HG02840 (cell line): ENCODE results near the gene CHTF18.
"Not testable (repeated sequence)": the region's sequence is repeated elsewhere in the genome, so short reads cannot be mapped to it uniquely, and the experiment has no call there.

Source experiments
- ATAC-seq: cut with Tn5 transposase; IDR thresholded peaks from one replicate; pipeline ENCODE4 v1.9.1; 2021; ENCODE audit warnings: mild to moderate bottlenecking, moderate library complexity, moderate number of reproducible peaks; ENCODE audit not compliant: unreplicated experiment, low FRiP score

CHTF18 gene

DNA sequence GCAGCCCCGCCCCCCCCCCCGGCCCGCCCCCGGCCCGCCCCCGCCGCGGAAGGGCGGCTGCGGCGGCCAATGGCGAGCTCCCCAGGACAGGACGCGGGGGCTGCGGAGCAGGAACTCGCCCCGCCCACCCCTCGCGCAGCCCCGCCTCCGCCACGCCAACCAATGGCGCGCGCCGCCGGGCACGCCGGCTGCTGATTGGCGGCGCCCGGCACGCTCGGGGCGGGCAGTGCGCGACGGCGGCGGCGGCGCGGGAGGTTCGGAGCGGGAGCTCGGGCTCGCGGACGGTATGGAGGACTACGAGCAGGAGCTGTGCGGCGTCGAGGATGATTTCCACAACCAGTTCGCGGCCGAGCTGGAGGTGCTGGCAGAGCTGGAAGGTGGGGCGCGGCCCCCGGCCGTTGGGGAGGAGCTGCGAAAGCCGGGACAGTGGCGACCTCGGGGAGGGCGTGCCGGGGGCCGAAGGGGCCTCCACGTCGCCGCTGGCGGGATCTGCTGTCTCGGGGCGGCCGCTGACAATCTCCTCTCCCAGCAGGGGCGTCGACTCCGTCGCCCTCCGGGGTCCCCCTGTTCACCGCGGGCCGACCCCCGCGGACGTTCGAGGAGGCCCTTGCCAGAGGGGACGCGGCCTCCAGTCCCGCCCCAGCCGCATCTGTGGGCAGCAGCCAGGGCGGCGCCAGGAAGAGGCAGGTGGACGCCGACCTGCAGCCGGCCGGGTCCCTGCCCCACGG lies at the start of gene CHTF18:
TSS of gene CHTF18 (plus strand) at position 222 of the 728 bp plus-strand sequence. CDS start at position 287, 65 bp downstream.
- peak; percentile 67 for ATAC-seq

GRCh38 chr16:739560-740458 lies 48.6 kb upstream of the CHTF18 start:
- peak; percentile 7 for ATAC-seq

DNA sequence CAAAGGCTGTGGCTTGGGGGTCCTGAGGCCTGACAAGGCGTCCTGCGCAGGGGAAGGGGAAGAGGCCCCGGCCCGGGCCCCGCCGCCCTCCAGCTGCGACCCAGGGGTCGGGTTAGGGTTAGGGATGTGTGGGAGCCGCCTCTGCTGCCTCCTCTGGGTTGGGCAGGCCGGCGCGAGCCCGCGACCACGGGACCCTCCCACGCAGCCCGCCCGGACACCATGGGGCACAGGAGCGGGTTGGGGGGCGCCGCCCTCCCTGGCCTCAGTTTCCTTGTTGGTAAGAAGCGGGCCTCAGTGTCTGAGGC lies 48.0 kb upstream of the CHTF18 start:
- peak; percentile 19 for ATAC-seq

GRCh38 chr16:740764-741505 lies 47.5 kb upstream of the CHTF18 start, which contains the start of gene CIAO3:
TSS of gene CIAO3 (minus strand) at chr16:740997. CDS start at chr16:740985, 12 bp downstream.
- ATAC-seq, result peak; percentile 85

GRCh38 chr16:741986-742629 lies 46.3 kb upstream of the CHTF18 start:
- no peak for ATAC-seq

DNA sequence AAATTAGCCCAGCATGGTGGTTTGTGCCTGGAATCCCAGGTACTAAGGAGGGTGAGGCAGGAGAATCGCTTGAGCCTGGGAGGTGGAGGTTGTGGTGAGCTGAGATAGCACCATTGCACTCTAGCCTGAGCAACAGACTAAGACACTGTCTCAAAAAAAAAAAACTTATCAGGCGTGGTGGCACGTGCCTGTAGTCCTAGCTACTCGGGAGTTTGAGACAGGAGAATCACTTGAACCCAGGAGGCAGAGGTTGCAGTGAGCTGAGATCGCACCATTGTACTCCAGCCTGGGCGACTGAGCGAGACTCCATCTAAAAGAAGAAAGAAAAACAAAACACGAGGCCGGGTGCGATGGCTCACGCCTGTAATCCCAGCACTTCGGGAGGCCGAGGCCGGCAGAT lies 45.5 kb upstream of the CHTF18 start:
- ATAC-seq, result not testable (repeated sequence)

- ATAC-seq, result no peak
Observed at GRCh38 chr16:743794-744500, 44.5 kb upstream of the CHTF18 start.

GRCh38 chr16:745739-746138 lies 42.7 kb upstream of the CHTF18 start:
- ATAC-seq, result no peak

- no peak for ATAC-seq
Observed at GRCh38 chr16:746637-747036, 41.8 kb upstream of the CHTF18 start.

DNA sequence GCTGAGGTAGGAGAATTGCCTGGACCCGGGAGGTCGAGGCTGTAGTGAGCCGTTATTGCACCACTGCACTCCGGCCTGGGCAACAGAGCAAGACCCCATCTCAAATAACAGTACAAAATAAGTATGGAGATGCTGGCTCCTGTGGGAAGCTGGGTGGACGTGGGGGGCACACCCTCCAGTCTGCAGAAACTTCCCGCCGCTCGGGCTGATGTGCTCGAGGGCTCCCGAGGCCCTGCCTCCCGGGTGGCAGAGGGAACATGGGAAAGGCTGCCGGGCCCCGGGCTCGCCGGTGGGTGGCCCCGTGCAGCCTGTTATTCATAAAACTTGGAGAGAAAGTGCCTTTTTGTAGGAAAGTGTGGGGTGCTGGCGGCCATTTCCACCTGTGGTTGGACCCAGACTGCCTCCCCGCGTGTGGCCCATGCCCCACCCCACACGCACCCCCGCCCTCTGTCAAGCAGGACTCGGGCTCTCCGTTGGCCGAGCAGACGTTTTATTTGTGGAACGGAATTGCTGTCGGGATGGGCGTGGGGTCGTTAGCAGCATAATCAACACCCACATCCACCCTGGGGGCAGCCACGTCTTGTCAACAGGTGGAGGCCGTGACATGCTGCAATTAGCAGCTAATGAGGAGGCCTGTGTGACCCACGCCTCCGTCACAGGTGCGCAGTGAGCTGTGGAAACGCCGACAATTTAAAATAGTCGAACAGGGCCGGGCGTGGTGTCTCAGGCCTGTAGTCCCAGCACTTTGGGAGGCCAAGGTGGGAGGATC lies 40.3 kb upstream of the CHTF18 start:
- ATAC-seq, result no peak

GRCh38 chr16:749010-749409 lies 39.4 kb upstream of the CHTF18 start:
- no peak for ATAC-seq

DNA sequence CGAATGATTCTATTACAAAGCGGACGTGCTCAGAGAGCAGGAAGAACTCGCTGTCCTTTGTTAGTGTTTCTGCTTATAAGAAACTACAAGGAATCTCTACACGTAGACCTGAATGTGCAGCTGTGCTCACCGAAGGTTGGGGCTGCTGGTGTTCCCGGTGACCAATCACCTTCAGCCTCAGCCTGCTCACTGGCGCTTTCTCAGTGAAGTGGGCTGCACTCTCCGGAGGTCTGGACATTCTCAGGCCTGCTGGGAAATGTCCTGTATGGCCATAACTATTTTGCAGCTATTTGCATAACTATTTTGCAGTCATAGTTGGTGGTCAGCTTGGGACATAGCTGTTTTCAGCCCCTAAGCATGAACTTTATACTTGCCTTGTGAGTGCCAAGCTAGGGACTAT lies 37.9 kb upstream of the CHTF18 start:
- no peak for ATAC-seq

- ATAC-seq, result no peak
Observed at GRCh38 chr16:751152-752006, 37.0 kb upstream of the CHTF18 start.

DNA sequence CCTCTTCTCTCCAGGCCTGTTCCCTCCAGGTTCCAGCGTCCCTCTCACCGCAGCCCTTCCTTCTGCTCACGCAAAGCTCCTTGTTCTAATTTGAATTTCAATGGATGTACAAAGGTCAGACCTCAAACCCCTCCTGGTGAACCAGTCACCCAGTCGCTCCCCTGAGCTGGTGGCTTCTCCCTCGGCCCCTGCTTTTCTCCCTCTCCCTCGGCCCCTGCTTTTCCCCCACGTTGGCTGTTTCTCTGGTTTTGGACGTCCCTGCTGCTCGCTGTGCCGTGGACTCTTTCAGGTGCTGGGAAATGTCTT lies 36.5 kb upstream of the CHTF18 start:
- ATAC-seq, result no peak

- ATAC-seq, result not testable (repeated sequence)
Observed at GRCh38 chr16:754121-754607, 34.3 kb upstream of the CHTF18 start.

GRCh38 chr16:754656-755055 lies 33.8 kb upstream of the CHTF18 start:
- no peak for ATAC-seq

- no peak for ATAC-seq
Observed at GRCh38 chr16:756428-756827, 32.0 kb upstream of the CHTF18 start.
